ENCODE results near the gene SAPCD2. TPM values are rescaled to one million over a fixed set of nuclear protein-coding genes. Genes with fewer than 3 reads are reported as not detected.

SAPCD2 gene
- total and polyA plus RNA-seq, 8 donors = 0.04 to 0.97 (median 0.34) TPM

DNA sequence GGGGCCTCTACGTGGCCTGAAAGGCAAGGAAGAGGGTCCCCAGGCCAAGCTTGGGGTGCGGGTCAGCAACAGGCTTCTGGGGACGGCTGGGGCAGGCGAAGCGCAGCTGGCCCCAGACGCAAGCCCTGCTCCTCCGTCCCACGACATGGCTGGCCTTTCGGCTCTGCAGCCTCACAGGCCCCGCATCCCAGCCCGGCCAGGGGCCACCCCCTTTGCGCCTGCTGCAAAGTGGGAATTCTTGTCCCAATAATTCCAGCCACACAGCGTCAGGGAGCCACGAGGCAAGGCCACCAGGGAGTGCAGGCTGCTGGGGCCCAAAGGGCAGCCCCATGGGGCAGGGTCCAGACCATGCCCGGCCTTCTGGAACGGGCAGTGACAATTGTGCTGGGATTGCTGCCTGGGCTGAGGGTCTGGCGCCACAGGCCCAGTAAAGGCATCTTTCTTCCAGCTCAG lies 15.4 kb downstream of the SAPCD2 start:
- peaks cover 19 to 25% (median 20%) of the 10 kb centered on the region in 3 donors for H3K4me1 ChIP-seq
- peak overlapping the region in 2 of 4 donors; percentile 50 to 52 for H3K4me3 ChIP-seq

DNA sequence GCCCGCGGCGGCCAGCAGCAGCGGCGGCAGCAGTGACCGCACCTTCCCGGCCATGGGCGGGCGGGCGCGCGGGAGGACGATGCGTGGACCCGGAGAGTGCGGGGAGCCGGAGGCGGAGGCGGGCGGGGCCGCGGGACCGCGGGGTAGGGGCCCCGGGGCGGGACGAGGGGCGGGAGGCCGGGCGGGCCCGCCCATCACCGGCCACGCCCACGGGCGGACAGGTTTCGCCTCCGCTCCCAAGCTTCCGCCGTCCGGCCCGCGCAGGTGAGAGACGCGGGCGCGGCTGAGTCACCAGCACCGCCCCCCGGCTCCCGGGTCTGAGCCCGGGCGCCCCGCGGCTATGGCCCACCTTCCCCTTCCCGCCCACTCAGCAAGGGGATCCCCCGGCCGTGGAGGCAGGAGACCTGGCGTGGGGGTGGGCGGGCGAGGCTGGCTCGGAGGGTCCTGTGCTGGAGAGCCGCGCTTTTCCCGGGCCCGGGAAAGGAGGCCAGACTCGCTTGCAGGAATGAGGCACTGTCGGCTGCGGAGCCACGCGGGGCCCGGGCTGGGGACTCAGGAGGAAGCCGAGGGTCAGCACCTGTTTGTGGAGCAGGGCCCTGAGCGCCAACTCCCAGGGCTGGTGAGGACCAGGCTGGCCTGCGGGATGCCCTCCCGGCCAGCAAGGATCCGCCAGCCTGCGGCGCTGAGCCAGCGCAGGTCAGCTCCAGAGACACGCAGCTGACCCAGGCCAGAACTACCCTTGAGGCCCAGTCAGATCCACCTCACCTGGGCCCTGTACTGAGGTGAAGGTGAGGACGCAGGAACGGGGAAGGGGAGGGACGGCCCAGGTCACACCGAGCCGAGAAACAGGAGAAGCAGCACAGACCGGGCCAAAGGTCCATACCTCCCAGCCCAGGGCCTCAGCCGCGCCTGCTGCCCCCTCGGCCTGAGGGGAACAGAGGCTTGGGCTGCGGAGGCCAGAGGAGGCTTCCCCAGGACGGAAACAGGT lies 16.1 kb downstream of the SAPCD2 start, which contains the start of gene ENTPD2:
ENTPD2 (minus strand) TSS at position 118 of the 988 bp plus-strand sequence; CDS start at position 54, 64 bp downstream.
- peak within 1 kb of the TSS; percentile 67 to 82 (median 68) for H3K27ac ChIP-seq

More for the DNA sequence above, 15.4 kb downstream of the SAPCD2 start:
- TF ChIP-seq, protein P1, sequence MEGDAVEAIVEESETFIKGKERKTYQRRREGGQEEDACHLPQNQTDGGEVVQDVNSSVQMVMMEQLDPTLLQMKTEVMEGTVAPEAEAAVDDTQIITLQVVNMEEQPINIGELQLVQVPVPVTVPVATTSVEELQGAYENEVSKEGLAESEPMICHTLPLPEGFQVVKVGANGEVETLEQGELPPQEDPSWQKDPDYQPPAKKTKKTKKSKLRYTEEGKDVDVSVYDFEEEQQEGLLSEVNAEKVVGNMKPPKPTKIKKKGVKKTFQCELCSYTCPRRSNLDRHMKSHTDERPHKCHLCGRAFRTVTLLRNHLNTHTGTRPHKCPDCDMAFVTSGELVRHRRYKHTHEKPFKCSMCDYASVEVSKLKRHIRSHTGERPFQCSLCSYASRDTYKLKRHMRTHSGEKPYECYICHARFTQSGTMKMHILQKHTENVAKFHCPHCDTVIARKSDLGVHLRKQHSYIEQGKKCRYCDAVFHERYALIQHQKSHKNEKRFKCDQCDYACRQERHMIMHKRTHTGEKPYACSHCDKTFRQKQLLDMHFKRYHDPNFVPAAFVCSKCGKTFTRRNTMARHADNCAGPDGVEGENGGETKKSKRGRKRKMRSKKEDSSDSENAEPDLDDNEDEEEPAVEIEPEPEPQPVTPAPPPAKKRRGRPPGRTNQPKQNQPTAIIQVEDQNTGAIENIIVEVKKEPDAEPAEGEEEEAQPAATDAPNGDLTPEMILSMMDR (IDR thresholded peaks at IDR 0.05) = no peak
- no peaks in the 10 kb centered on the region for H3K27me3 ChIP-seq
- ATAC-seq (no peak), FAIRE-seq (no peak), DNase-seq (peak in 2 of 6 donors; percentile 49 to 74)
- H3K27ac ChIP-seq = peak overlapping the region; percentile 67 to 82 (median 68)
- intact Hi-C loops (cut with DNase I) = no loop called here
- 70 to 73% methylated on average over 17 of the region's 17 CpGs for WGBS, 2 donors
- H3K9me3 ChIP-seq = no peaks in the 10 kb centered on the region
- no peaks in the 10 kb centered on the region for H3K36me3 ChIP-seq

DNA sequence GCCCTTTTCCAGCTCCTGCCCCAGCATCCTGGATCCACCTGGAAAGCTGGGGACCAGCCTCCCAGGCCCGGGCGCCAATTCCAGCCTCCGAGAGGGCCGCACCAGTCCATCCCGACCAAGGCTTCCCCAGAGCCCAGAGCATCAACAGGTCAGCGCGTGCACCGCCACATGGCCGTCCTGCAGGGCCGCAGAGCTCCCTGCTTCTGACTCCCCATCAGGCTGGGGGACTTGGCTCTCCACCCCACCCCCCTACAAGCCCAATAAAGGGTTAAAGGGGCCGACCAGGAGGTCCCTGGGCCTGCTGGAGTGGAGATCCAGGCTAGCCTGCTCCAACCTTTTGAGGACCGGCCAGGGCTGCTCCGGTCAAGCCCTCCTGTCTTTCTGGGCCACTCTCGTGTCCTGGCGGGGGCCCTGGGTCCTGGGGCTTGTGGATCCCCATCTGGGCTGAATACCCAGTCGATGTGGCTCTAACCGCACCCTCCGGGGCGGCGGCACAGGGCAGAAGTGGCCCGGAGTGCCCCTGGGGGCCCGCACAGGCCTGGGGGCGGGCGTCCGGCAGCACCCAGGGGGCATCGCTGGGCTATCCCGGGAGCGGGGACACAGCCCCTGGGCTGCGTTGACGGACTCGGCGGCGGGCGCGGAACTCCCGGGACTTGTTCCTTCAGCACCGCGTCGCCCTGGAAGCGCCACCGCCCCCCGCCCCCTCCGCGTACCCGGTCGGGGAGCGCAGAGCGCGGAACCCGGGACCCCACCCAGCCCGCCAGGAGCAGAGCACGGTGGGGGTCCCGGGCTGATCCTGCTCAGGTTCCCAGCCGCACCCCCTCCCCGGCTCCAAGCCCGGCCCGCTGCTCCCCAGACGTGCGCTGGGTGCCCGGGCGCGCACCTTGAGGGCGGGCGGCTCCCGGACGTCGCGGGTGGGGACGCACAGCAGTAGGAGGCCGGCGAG lies 17.1 kb downstream of the SAPCD2 start:
- 16 to 31% methylated on average over 37 to 71 of the region's 71 CpGs for WGBS, 2 donors
- intact Hi-C loops (cut with DNase I) = no loop called here
- TF ChIP-seq, protein P1 (IDR thresholded peaks at IDR 0.05) = no peak
- Histone ChIP-seq H3K4me1 (peaks cover 19 to 28% (median 20%) of the 10 kb centered on the region in 3 donors), H3K36me3 (no peaks in the 10 kb centered on the region), H3K9me3 (no peaks in the 10 kb centered on the region), H3K27me3 (peaks cover 0 to 7% (median 0%) of the 10 kb centered on the region in 4 donors), H3K4me3 (peak overlapping the region; percentile 24 to 52 (median 39)), H3K27ac (no peak overlapping the region)
- FAIRE-seq = no peak
- ATAC-seq = peak; percentile 1 to 39 (median 14)
- DNase-seq = peak in 3 of 6 donors; percentile 36 to 86 (median 68)

More for the DNA sequence above, 16.1 kb downstream of the SAPCD2 start, which contains the start of gene ENTPD2:
- no peak for FAIRE-seq
- no peaks in the 10 kb centered on the region for H3K9me3 ChIP-seq
- DNase-seq = peak; percentile 73 to 92 (median 84)
- WGBS, 2 donors = 14 to 20% methylated on average over 38 to 90 of the region's 90 CpGs
- peaks cover 19 to 25% (median 20%) of the 10 kb centered on the region in 3 donors for H3K4me1 ChIP-seq
- H3K36me3 ChIP-seq = no peaks in the 10 kb centered on the region
- peak; percentile 80 to 83 (median 81) for ATAC-seq
- H3K27me3 ChIP-seq = peaks cover 0 to 4% (median 0%) of the 10 kb centered on the region in 4 donors
- TF ChIP-seq, protein P1 (IDR thresholded peaks at IDR 0.05) = no peak
- peak within 1 kb of the TSS; percentile 24 to 52 (median 39) for H3K4me3 ChIP-seq
- intact Hi-C loops (cut with DNase I) = no loop called here

DNA sequence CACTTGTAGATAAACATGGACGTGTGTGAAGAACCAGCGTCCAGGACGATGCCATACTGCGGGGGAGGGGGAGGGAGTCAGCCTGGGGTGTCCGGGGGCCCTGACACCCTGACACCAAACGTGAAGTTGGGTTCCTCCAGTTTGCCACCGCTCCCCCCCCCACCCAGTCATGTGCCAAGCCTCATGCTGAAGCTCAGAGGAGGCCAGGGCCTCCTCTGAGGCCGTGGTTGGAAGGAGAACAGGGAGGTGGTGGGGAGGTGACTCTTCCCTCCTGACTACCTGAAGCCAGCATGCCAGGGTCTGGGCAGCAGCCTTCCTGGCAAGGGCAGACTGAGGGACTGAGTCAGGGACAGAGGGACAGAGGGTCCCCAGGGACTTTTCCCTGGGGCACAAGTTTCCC lies 18.1 kb downstream of the SAPCD2 start:
- whole genome bisulfite sequencing, 2 donors = 67 to 84% methylated on average over 8 of the region's 8 CpGs
- Histone ChIP-seq H3K27ac (no peak overlapping the region), H3K4me1 (peaks cover 19 to 28% (median 20%) of the 10 kb centered on the region in 3 donors), H3K9me3 (no peaks in the 10 kb centered on the region), H3K27me3 (peaks cover 0 to 7% (median 0%) of the 10 kb centered on the region in 4 donors), H3K4me3 (no peak overlapping the region), H3K36me3 (no peaks in the 10 kb centered on the region)
- no peak for FAIRE-seq
- TF ChIP-seq, protein P1 (IDR thresholded peaks at IDR 0.05) = no peak
- DNase-seq = no peak
- ATAC-seq = no peak
- intact Hi-C loops (cut with DNase I) = no loop called here

Data from pancreas (tissue), 10 donors.